Cardiac fibroblast (primary cell): ENCODE results near the gene ELP5.

ENCODE experiments used
- DNase-seq, 2 donors: peaks; one replicate each; pipeline versions ENCODE4 v3.0.0 to v3.0.0-alpha.2; 2010; ENCODE audit warnings: low read depth in 2 of 2
- H3K4me3 ChIP-seq, 2 donors: replicated peaks in 1 of 2; 1 replicate in 1 of 2; 2 replicates in 1 of 2; pipeline ENCODE4 v1.5.1; 2011; ENCODE audit warnings: low read depth in 2 of 2, low read length in 2 of 2, mild to moderate bottlenecking in 2 of 2, moderate library complexity in 1 of 2
- TF ChIP-seq, protein P1 (sequence below): IDR thresholded peaks from one replicate; pipeline ENCODE4 v1.5.1; 2011; ENCODE audit warnings: low read depth, mild to moderate bottlenecking, low read length, inconsistent platforms

Gene ELP5

DNA sequence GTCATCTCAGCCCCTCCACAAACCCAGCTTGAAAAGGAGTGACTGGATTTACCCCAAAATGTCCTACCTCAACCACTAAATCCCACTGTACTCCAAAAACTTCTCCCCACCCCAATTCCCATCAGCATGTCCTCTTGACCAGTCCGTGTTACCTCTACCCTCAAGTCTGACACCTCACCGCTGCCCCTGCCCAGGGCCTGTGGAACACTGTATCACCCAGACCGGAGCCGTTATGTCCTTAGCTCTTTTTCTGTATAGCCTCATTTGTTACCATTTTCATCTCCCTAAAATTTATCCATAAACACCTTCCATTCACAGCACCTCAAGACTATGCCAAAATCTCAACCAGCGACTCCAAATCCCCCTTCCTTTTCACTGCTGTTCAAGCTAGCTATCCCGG lies 15.2 kb upstream of the ELP5 start:
- TF ChIP-seq, protein P1, sequence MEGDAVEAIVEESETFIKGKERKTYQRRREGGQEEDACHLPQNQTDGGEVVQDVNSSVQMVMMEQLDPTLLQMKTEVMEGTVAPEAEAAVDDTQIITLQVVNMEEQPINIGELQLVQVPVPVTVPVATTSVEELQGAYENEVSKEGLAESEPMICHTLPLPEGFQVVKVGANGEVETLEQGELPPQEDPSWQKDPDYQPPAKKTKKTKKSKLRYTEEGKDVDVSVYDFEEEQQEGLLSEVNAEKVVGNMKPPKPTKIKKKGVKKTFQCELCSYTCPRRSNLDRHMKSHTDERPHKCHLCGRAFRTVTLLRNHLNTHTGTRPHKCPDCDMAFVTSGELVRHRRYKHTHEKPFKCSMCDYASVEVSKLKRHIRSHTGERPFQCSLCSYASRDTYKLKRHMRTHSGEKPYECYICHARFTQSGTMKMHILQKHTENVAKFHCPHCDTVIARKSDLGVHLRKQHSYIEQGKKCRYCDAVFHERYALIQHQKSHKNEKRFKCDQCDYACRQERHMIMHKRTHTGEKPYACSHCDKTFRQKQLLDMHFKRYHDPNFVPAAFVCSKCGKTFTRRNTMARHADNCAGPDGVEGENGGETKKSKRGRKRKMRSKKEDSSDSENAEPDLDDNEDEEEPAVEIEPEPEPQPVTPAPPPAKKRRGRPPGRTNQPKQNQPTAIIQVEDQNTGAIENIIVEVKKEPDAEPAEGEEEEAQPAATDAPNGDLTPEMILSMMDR: no peak
- no peak for DNase-seq
- peak overlapping the region in 1 of 2 donors; percentile 100 for H3K4me3 ChIP-seq

GRCh38 chr17:7237266-7237760 lies 14.7 kb upstream of the ELP5 start:
- no peak for DNase-seq
- TF ChIP-seq, protein P1: no peak
- peak overlapping the region; percentile 94 to 100 for H3K4me3 ChIP-seq

DNA sequence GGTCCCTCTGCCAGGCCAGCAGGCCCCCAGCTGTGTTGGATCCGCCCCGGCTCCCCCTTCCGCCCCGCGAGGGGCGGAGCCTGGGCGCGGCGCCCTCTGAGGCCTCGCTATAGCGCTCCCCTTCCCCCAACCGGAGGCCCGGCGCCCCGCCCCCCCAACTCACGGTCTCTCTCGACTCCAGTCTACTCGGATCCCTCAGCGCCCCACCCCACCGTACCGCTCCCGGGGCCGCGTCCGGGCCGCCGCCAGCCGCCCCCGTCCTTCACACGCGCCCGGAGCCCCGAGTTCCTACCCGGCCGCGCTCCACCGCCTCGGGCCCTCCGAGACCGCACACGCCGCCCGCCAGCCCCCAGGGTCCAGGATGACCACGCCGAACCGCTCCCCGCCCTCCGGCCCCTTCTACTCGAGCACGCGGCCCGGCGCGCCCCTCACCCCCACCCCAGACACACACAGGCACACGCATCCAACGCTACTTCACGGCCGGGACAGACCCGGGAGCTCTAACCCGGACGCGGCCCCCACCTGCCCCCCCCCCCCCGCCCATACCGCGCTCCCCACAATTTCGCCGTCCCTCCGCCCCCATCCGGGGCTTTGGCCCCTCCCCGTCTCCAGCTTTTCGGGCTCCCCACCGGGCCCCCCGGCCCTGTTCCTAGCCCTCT lies 14.1 kb upstream of the ELP5 start:
- TF ChIP-seq, protein P1: no peak
- peak; percentile 71 to 79 for DNase-seq
- peak overlapping the region; percentile 94 to 100 for H3K4me3 ChIP-seq

GRCh38 chr17:7238420-7239090 lies 13.5 kb upstream of the ELP5 start:
- DNase-seq: peak in 1 of 2 donors; percentile 44
- TF ChIP-seq, protein P1: no peak
- H3K4me3 ChIP-seq: peak overlapping the region; percentile 94 to 100

- DNase-seq: peak; percentile 100
- TF ChIP-seq, protein P1: no peak
- peak within 1 kb of the TSS; percentile 94 to 100 for H3K4me3 ChIP-seq
Observed at GRCh38 chr17:7239091-7240027, 12.7 kb upstream of the ELP5 start, which contains the start of gene PHF23. Gene PHF23 (minus strand): TSS chr17:7239457. CDS start chr17:7239279, 178 bp downstream.

DNA sequence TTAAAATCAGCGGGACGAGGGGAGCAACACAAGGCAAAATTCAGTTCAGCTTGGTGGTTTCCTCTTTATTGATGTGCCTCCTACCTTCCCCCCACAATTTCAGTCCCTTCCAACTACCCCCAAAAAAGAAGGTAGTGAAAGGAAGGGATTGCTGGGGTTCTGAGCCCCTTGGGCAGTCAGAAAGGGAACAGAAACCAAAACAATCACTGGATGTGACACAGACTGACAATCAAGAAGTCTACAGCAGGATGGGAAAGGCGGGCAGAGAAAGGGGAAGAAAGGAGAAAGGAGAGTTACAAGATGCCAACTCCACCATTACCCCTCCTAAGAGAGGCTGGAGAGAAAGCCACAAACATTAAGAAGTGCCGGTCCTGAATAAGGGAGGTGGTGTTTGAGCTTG lies 11.6 kb upstream of the ELP5 start:
- no peak for DNase-seq

More for the DNA sequence above, 11.6 kb upstream of the ELP5 start:
- H3K4me3 ChIP-seq: peak overlapping the region in 1 of 2 donors; percentile 76
- TF ChIP-seq, protein P1: no peak
